GM12878 (cell line): ENCODE data around the gene YIF1A. TPM values are rescaled to one million over a fixed set of nuclear protein-coding genes. Genes with fewer than 3 reads are reported as not detected.

ENCODE experiments used
- BCL11A ChIP-seq: IDR thresholded peaks from 2 replicates; pipeline ENCODE4 v1.6.1; 2011; ENCODE audit warnings: low read depth, low read length
- CEBPZ ChIP-seq: fragments of 150-350 bp; IDR thresholded peaks from 2 replicates; pipeline ENCODE4 v1.6.1; 2016; ENCODE audit warnings: low read depth, low read length
- CUX1 ChIP-seq: IDR thresholded peaks from 2 replicates; pipeline ENCODE4 v1.6.1; 2012; ENCODE audit warnings: improper control_type of control experiment, low read depth, low read length; ENCODE audit not compliant: insufficient replicate concordance
- GATAD2B ChIP-seq: fragments of 450-650 bp; conservative IDR thresholded peaks from 2 replicates; pipeline ENCODE4 v1.6.1; 2017; ENCODE audit warnings: low read depth, mild to moderate bottlenecking, moderate library complexity
- MAX ChIP-seq: IDR thresholded peaks from 2 replicates; pipeline ENCODE4 v1.6.1; 2012; ENCODE audit warnings: low read depth, low read length, improper control_type of control experiment
- POU2F2 ChIP-seq: IDR thresholded peaks from 3 replicates; pipeline ENCODE4 v1.6.1; 2011; ENCODE audit warnings: low read depth, mild to moderate bottlenecking, low read length, borderline replicate concordance
- RELB ChIP-seq: fragments of 450-650 bp; IDR thresholded peaks from 2 replicates; pipeline ENCODE4 v1.6.1; 2017; ENCODE audit warnings: low read depth, mild to moderate bottlenecking, moderate library complexity
- SP1 ChIP-seq: IDR thresholded peaks from one replicate; pipeline ENCODE4 v1.6.1; 2011; ENCODE audit warnings: low read depth, low read length
- ZNF592 ChIP-seq: fragments of 450-650 bp; IDR thresholded peaks from 2 replicates; pipeline ENCODE4 v1.6.1; 2017; ENCODE audit warnings: mild to moderate bottlenecking, moderate library complexity
- polyA plus RNA-seq, 11 experiments: library from polyadenylated mRNA; depleted of rRNA in 4 of 11; unstranded in 6 of 11; stranded (reverse) in 5 of 11; fragments of >200 nt; fragmentation: Nextera tagmentation in 4 of 11; fragmentation: Illumina TruSeq in 1 of 11; extraction: Ambion mirVana in 4 of 11; extraction: Trizol in 1 of 11; gene quantifications; 1 replicate in 1 of 11; 2 replicates in 10 of 11; pipeline versions ENCODE4 v1.2.1 to v1.2.3, GENCODE V29; 2011 to 2016; ENCODE audit warnings: inconsistent platforms in 2 of 11, missing spikeins in 2 of 11, low read depth in 1 of 11
- total RNA-seq, 4 experiments: library from RNA; depleted of rRNA in 3 of 4; stranded (reverse); fragments of >200 nt in 3 of 4; fragmentation: Illumina TruSeq in 1 of 4; extraction: Trizol in 1 of 4; gene quantifications; 2 replicates each; pipeline versions ENCODE4 v1.2.1 to v1.2.3, GENCODE V29; 2013 to 2021

Gene YIF1A
- total and polyA plus RNA-seq, 10 of the 15 experiments (the other 5 are each of a cell fraction or from before 2014, with no cell fraction given): 6.6 to 128 (median 71.7) TPM

GRCh38 chr11:66238786-66239413, 50.0 kb downstream of the YIF1A start (continued):
- TF ChIP-seq CUX1: no peak
- no peak for TF ChIP-seq ZNF592
- no peak for TF ChIP-seq MAX
- no peak for TF ChIP-seq SP1
- TF ChIP-seq GATAD2B: no peak
- TF ChIP-seq POU2F2: no peak
- no peak for TF ChIP-seq BCL11A
- TF ChIP-seq RELB: no peak
- no peak for TF ChIP-seq CEBPZ
